Measurements from ENCODE around the gene CYP4Z1. TPM values are rescaled to one million over a fixed set of nuclear protein-coding genes. Genes with fewer than 3 reads are reported as not detected.
"Not testable (repeated sequence)": the region's sequence is repeated elsewhere in the genome, so short reads cannot be mapped to it uniquely, and the experiment has no call there.

The CYP4Z1 gene
- total and polyA plus RNA-seq, 3 experiments from 2014 or later: not detected

DNA sequence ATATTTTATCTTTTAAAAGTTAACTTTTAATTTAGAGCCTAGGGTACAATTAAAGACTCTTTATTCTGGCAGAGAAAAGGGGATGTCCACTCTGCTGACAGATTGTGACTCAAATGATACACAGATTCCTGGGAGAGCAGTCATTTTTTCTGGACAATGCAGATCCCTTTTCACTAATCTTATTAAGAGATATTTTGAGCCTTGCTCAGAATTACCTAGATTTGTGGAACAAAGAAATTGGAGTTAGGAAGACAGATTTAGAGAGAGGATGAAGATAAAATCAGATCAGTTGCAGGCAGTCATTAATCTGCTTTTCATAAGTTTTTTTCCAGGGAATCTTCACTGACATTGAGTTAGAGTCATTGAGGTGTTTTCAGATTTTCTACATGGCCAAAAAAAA is 42.5 kb downstream of the CYP4Z1 start:
- H3K4me3 Mint-ChIP-seq; POLR2A ChIA-PET; H3K36me3 Mint-ChIP-seq; H3K9me3 Mint-ChIP-seq; H3K27me3 ChIP-seq (ENCODE audit: insufficient read depth, low read length, poor library complexity, severe bottlenecking); H3K27ac Mint-ChIP-seq; DNase-seq; H3K4me1 Mint-ChIP-seq; H3K4me1 ChIP-seq (ENCODE audit: insufficient read depth, low read length); H3K36me3 ChIP-seq (ENCODE audit: insufficient read depth, low read length); CTCF ChIA-PET; H3K27ac ChIP-seq (ENCODE audit: low read depth, low read length); H3K4me3 ChIP-seq (ENCODE audit: low read length); H3K9me3 ChIP-seq (ENCODE audit: low read length): not testable (repeated sequence)
- H3K27me3 Mint-ChIP-seq: peaks cover 14 to 32% of the 10 kb centered on the region in 2 donors

DNA sequence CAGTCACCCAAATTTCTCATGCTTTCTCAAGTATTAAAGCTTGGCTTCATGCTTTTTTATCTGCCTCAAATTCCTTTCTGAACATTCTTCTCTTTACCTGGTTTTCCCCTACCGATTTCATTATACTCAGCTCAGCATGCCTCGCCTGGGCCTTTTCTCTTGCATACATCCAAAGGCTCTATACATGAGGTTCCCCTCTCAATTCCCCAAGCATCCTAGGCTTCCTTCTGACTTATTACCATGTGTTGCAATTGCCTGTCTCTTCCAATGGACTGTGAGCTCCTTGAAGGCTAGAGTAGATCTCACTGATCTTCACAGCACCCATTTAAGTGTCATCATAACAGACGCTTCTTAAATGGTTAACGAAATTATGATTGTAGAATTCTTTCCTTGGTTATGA is 46.1 kb downstream of the CYP4Z1 start:
- CTCF ChIA-PET: no interaction called here
- Histone ChIP-seq H3K36me3 (ENCODE audit: insufficient read depth, low read length) (no peaks in the 10 kb centered on the region), H3K4me1 (ENCODE audit: insufficient read depth, low read length) (no peaks in the 10 kb centered on the region), H3K27me3 (ENCODE audit: insufficient read depth, low read length, poor library complexity, severe bottlenecking) (no peaks in the 10 kb centered on the region), H3K27ac (ENCODE audit: low read depth, low read length) (no peak overlapping the region), H3K9me3 (ENCODE audit: low read length) (no peaks in the 10 kb centered on the region), H3K4me3 (ENCODE audit: low read length) (no peak overlapping the region)
- no peaks in the 10 kb centered on the region for H3K4me1 Mint-ChIP-seq
- H3K27me3 Mint-ChIP-seq: peaks cover 8 to 33% of the 10 kb centered on the region in 2 donors
- H3K36me3 Mint-ChIP-seq: no peaks in the 10 kb centered on the region
- H3K9me3 Mint-ChIP-seq: no peaks in the 10 kb centered on the region
- POLR2A ChIA-PET: no interaction called here
- H3K4me3 Mint-ChIP-seq: no peak overlapping the region
- no peak for DNase-seq
- no peak overlapping the region for H3K27ac Mint-ChIP-seq

DNA sequence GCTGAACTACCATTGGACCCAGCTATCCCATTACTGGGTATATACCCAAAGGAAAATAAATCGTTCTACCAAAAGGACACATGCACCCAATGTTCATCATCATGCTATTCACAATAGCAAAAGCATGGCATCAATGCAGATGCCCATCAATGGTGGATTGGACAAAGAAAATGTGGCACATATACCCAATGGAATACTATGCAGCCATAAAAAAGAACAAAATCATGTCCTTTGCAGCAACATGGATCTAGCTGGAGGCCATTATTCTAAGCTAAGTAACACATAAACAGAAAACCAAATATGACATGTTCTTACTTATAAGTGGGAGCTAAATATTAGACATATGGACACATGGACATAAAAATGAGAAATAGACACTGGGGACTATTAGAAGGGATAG is 54.0 kb downstream of the CYP4Z1 start:
- H3K4me1 ChIP-seq (ENCODE audit: insufficient read depth, low read length); H3K36me3 Mint-ChIP-seq; H3K9me3 Mint-ChIP-seq; CTCF ChIA-PET; H3K4me3 ChIP-seq (ENCODE audit: low read length); DNase-seq; POLR2A ChIA-PET; H3K4me3 Mint-ChIP-seq; H3K4me1 Mint-ChIP-seq; H3K9me3 ChIP-seq (ENCODE audit: low read length); H3K36me3 ChIP-seq (ENCODE audit: insufficient read depth, low read length); H3K27me3 ChIP-seq (ENCODE audit: insufficient read depth, low read length, poor library complexity, severe bottlenecking); H3K27ac ChIP-seq (ENCODE audit: low read depth, low read length); H3K27ac Mint-ChIP-seq: not testable (repeated sequence)
- peaks cover 0 to 25% of the 10 kb centered on the region in 2 donors for H3K27me3 Mint-ChIP-seq

DNA sequence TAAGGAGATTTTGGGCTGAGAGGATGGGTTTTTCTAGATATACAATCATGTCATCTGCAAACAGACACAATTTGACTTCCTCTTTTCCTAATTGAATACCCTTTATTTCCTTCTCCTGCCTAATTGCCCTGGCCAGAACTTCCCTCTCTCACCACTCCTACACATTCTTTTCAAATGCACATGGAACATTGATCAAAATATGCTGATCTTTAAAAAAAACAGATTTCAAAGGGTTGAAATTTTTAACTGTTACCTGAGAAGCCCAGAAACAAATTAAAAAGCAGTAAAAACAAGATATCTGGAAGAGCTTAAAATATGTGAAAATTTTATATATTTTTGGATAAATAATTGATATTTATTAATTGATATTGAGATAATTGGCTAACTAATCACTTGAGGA is 57.8 kb downstream of the CYP4Z1 start:
- CTCF ChIA-PET; H3K9me3 Mint-ChIP-seq; H3K4me1 ChIP-seq (ENCODE audit: insufficient read depth, low read length); H3K27ac Mint-ChIP-seq; H3K27me3 ChIP-seq (ENCODE audit: insufficient read depth, low read length, poor library complexity, severe bottlenecking); DNase-seq; H3K36me3 Mint-ChIP-seq; H3K4me1 Mint-ChIP-seq; H3K4me3 Mint-ChIP-seq; H3K36me3 ChIP-seq (ENCODE audit: insufficient read depth, low read length); POLR2A ChIA-PET; H3K27ac ChIP-seq (ENCODE audit: low read depth, low read length); H3K4me3 ChIP-seq (ENCODE audit: low read length); H3K9me3 ChIP-seq (ENCODE audit: low read length): not testable (repeated sequence)
- peaks cover 0 to 26% of the 10 kb centered on the region in 2 donors for H3K27me3 Mint-ChIP-seq

DNA sequence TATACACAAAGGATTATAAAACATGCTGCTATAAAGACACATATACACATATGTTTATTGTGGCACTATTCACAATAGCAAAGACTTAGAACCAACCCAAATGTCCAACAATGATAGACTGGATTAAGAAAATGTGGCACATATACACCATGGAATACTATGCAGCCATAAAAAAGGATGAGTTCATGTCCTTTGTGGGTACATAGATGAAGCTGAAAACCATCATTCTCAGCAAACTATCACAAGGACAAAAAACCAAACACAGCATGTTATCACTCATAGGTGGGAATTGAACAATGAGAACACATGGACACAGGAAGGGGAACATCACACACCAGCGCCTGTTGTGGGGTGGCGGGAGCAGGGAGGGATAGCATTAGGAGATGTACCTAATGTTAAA is 60.0 kb downstream of the CYP4Z1 start:
- H3K4me3 ChIP-seq (ENCODE audit: low read length); H3K4me1 Mint-ChIP-seq; POLR2A ChIA-PET; CTCF ChIA-PET; H3K36me3 ChIP-seq (ENCODE audit: insufficient read depth, low read length); H3K27me3 ChIP-seq (ENCODE audit: insufficient read depth, low read length, poor library complexity, severe bottlenecking); H3K27ac ChIP-seq (ENCODE audit: low read depth, low read length); H3K36me3 Mint-ChIP-seq; H3K9me3 Mint-ChIP-seq; H3K4me3 Mint-ChIP-seq; H3K4me1 ChIP-seq (ENCODE audit: insufficient read depth, low read length); DNase-seq; H3K27ac Mint-ChIP-seq; H3K9me3 ChIP-seq (ENCODE audit: low read length): not testable (repeated sequence)
- peaks cover 3 to 34% of the 10 kb centered on the region in 2 donors for H3K27me3 Mint-ChIP-seq

DNA sequence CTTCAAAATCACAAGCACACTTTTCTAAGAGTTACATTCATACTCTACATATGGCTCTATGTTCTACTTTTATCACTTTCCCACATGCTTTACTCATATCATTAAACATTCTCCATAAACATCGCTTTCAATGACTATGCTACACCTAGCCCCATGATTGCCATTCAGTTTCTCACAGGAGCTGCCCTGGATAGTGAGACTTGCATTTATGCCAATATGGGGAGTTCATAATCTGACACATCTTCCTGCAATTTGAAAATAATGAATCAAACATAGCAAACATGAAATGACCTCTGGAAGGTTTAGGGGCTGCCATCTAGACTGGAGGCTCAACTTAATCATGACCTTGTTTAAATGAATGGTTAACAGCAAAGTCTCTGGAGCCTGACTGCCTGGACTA is 61.2 kb downstream of the CYP4Z1 start:
- no peak overlapping the region for H3K4me3 ChIP-seq (ENCODE audit: low read length)
- ChIA-PET POLR2A (no interaction called here), CTCF (no interaction called here)
- H3K4me3 Mint-ChIP-seq: no peak overlapping the region
- H3K36me3 Mint-ChIP-seq: no peaks in the 10 kb centered on the region
- H3K4me1 Mint-ChIP-seq: no peaks in the 10 kb centered on the region
- H3K27ac ChIP-seq (ENCODE audit: low read depth, low read length): no peak overlapping the region
- no peaks in the 10 kb centered on the region for H3K9me3 ChIP-seq (ENCODE audit: low read length)
- H3K27me3 ChIP-seq (ENCODE audit: insufficient read depth, low read length, poor library complexity, severe bottlenecking): no peaks in the 10 kb centered on the region
- DNase-seq: no peak
- H3K27me3 Mint-ChIP-seq: peaks cover 3 to 31% of the 10 kb centered on the region in 2 donors
- no peaks in the 10 kb centered on the region for H3K36me3 ChIP-seq (ENCODE audit: insufficient read depth, low read length)
- peaks cover 0 to 7% (median 2%) of the 10 kb centered on the region in 5 donors for H3K9me3 Mint-ChIP-seq
- no peaks in the 10 kb centered on the region for H3K4me1 ChIP-seq (ENCODE audit: insufficient read depth, low read length)
- H3K27ac Mint-ChIP-seq: no peak overlapping the region

DNA sequence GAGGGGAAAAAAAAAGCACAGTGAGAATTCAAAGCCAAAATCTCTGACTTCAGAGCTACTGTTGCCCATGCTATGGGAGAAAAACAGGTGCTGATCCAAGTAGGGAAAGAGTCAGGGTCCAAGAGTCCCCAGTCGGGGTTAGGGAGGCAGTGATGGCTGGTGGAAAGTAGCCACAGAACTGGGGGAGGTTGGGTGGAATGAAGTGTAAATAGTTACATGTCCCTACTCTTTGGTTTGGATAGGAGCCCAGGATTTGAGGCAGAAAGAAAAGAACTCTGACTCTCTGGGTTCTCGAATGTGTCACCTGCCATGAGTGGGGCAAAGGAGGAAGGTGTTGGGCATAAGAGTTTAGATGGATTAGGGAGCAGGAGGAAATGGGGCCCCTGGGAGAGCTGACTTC is 61.8 kb downstream of the CYP4Z1 start:
- H3K4me3 Mint-ChIP-seq; H3K4me3 ChIP-seq (ENCODE audit: low read length); H3K4me1 ChIP-seq (ENCODE audit: insufficient read depth, low read length); H3K36me3 ChIP-seq (ENCODE audit: insufficient read depth, low read length); H3K27me3 ChIP-seq (ENCODE audit: insufficient read depth, low read length, poor library complexity, severe bottlenecking); H3K36me3 Mint-ChIP-seq; H3K4me1 Mint-ChIP-seq; H3K9me3 ChIP-seq (ENCODE audit: low read length); H3K9me3 Mint-ChIP-seq; H3K27ac ChIP-seq (ENCODE audit: low read depth, low read length); POLR2A ChIA-PET; CTCF ChIA-PET; DNase-seq: not testable (repeated sequence)
- Mint-ChIP-seq H3K27ac (peak overlapping the region in 1 of 8 donors; percentile 79), H3K27me3 (peaks cover 3 to 31% of the 10 kb centered on the region in 2 donors)

DNA sequence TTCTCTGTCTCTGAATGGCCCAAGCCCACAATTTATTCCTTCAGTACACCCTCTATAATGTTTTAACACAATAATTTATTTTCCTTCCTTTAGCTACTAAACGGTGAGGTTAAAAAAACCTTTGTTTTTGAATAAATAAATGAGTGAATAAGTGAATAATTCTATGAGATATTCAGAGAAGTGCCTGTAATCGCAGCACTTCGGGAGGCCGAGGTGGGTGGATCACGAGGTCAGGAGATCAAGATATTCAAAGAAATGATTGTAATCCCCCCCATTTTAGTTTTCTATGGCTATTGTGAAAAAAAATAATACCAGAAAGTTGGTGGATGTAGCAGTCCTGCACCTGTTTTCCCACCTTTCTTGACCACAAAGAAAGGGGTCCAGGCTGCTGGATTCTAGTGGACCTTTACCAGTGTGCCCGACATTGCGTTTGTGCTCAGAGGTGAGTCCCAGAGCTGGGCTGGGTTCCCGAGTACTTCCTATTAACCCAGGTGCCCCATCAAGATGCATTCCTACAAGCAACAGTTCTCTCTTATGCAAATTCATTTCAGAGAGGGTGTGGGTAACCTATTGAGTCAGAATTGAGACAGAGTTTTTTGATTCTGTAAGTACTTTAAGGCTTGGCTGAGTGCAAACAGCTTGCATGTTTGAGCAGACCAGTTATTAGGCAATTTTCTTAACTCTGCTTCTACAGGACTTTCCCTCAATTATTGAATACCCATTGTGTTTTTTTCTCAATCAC is 62.6 kb downstream of the CYP4Z1 start:
- H3K4me3 Mint-ChIP-seq; CTCF ChIA-PET; H3K27me3 ChIP-seq (ENCODE audit: insufficient read depth, low read length, poor library complexity, severe bottlenecking); H3K9me3 Mint-ChIP-seq; H3K27ac ChIP-seq (ENCODE audit: low read depth, low read length); H3K36me3 ChIP-seq (ENCODE audit: insufficient read depth, low read length); H3K27ac Mint-ChIP-seq; H3K9me3 ChIP-seq (ENCODE audit: low read length); POLR2A ChIA-PET; DNase-seq; H3K36me3 Mint-ChIP-seq; H3K4me3 ChIP-seq (ENCODE audit: low read length); H3K4me1 ChIP-seq (ENCODE audit: insufficient read depth, low read length); H3K4me1 Mint-ChIP-seq: not testable (repeated sequence)
- H3K27me3 Mint-ChIP-seq: peaks cover 3 to 36% of the 10 kb centered on the region in 2 donors

DNA sequence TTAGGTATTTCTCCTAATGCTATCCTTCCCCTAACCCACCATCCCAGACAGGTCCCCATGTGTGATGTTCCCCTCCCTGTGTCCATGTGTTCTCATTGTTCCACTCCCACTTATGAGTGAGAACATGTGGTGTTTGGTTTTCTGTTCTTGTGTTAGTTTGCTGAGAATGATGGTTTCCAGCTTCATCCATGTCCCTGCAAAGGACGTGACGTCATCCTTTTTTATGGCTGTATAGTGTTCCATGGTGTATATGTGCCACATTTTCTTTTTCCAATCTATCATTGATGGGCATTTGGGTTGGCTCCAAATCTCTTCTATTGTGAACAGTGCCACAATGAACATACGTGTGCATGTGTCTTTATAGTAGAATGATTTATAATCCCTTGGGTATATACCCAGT is 65.6 kb downstream of the CYP4Z1 start:
- H3K9me3 Mint-ChIP-seq; H3K9me3 ChIP-seq (ENCODE audit: low read length); POLR2A ChIA-PET; H3K4me1 Mint-ChIP-seq; H3K36me3 ChIP-seq (ENCODE audit: insufficient read depth, low read length); H3K27ac ChIP-seq (ENCODE audit: low read depth, low read length); H3K4me1 ChIP-seq (ENCODE audit: insufficient read depth, low read length); H3K27ac Mint-ChIP-seq; H3K36me3 Mint-ChIP-seq; H3K4me3 ChIP-seq (ENCODE audit: low read length); H3K4me3 Mint-ChIP-seq; CTCF ChIA-PET; H3K27me3 ChIP-seq (ENCODE audit: insufficient read depth, low read length, poor library complexity, severe bottlenecking); DNase-seq: not testable (repeated sequence)
- H3K27me3 Mint-ChIP-seq: peaks cover 3 to 31% of the 10 kb centered on the region in 2 donors

Measured in CD8-positive, alpha-beta memory T cell (primary cell).